Measurements from ENCODE around the gene PSKH1.

PSKH1 gene

GRCh38 chr16:67943256-67943618 is 50.2 kb downstream of the PSKH1 start:
- Histone ChIP-seq H3K27me3 (ENCODE audit: control insufficient read depth, insufficient read depth, low read length) (no peaks in the 10 kb centered on the region), H2AFZ (no peak overlapping the region), H3K79me2 (no peaks in the 10 kb centered on the region), H3K9me3 (ENCODE audit: control insufficient read depth, low read length) (no peaks in the 10 kb centered on the region), H3K4me3 (ENCODE audit: low read depth, low read length) (no peak overlapping the region), H3K4me2 (ENCODE audit: low read length) (no peak overlapping the region), H3K9ac (no peak overlapping the region), H3K4me1 (no peaks in the 10 kb centered on the region), H3K27ac (no peak overlapping the region), H3K36me3 (ENCODE audit: control insufficient read depth, insufficient read depth, low read length) (no peaks in the 10 kb centered on the region)
- no peak for TF ChIP-seq CTCF (IDR thresholded peaks at IDR 0.05)

DNA sequence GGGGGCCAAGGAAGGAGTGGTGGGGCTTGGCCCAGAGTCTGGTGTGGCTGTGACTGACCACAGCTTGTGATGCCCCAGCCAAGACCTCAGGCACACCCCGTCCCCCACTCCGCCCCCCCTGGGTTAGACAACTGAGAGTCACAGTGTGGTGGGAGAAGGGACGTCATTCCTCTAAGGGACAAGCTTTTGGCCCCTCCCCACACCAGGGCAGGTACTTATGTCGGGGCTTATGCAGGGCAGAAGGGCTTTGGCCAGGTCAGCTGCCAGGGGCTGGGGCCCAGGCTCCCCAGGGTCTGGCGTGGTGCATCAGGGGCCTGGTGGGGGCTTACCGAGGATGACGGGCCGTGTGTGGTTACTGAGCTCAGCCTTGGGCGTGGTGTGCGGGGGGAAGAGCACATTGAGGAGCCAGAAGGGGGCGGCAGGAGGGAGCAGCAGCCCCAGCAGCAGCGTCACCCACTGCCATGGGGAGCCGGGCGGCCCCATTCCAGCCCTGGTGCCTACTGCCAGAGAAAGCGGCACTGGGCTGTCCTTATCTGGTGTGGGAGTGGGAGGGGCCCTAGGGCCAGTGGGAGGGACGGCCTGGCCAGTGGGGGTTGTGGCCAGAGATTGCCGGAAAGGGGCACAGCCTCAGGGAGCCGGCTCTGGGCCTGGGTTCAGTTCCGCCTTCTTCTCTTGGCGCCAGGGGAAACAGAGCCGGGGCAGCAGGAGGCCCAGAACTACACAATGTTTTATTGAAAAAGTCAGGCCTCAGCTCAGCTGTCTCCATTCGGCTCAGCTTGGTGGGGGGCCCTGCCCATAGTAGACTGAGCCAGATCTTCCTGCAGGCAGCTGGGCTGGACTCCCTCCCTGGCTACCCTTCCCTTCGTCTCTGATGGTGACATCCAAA is 50.8 kb downstream of the PSKH1 start, which contains the start of gene LCAT:
TSS of gene LCAT (minus strand) at position 502 of the 886 bp plus-strand sequence. CDS start at position 483, 19 bp downstream.
- H3K27me3 ChIP-seq (ENCODE audit: control insufficient read depth, insufficient read depth, low read length), result no peaks in the 10 kb centered on the region
- no peaks in the 10 kb centered on the region for H3K36me3 ChIP-seq (ENCODE audit: control insufficient read depth, insufficient read depth, low read length)
- TF ChIP-seq CTCF (IDR thresholded peaks at IDR 0.05), result no peak
- no peak within 1 kb of the TSS for H3K9ac ChIP-seq
- H3K27ac ChIP-seq, result no peak within 1 kb of the TSS
- no peak within 1 kb of the TSS for H2AFZ ChIP-seq
- H3K79me2 ChIP-seq, result no peaks in the 10 kb centered on the region
- H3K9me3 ChIP-seq (ENCODE audit: control insufficient read depth, low read length), result no peaks in the 10 kb centered on the region
- H3K4me3 ChIP-seq (ENCODE audit: low read depth, low read length), result no peak within 1 kb of the TSS
- H3K4me1 ChIP-seq, result no peaks in the 10 kb centered on the region
- H3K4me2 ChIP-seq (ENCODE audit: low read length), result no peak within 1 kb of the TSS

DNA sequence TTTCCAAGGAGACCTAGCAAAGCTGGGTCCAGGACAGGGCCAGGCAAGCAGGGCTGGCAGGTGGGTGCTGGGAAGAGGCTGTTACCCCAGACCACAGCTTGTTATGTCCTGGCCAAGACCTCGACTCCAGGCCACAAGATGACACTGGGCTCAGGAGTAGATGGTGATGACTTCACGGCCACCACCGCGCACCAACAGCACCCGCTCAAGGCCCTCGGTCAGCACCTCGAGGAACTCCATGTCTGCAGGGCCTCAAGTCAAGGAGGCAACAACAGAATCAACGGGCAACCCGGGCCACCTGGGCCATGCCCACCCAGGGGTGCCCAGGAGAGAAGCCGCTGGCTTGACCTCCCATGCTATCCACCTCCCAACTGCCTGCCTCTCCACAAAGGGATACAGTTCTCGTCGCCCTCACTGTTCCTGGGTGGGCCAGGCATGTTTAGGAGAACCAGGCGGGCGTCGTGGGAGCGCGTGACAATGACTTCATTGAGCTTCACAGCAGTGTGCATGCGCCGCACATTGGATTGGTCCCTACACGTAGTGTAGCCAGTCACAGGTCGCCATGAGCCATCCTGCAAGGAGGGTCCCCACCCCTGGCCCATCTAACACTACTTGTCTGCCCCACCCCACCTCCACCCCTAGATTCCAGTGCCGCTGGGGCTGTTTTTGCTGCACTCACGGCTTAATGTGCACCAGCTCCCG is 51.8 kb downstream of the PSKH1 start:
- Histone ChIP-seq H3K79me2 (no peaks in the 10 kb centered on the region), H3K4me3 (ENCODE audit: low read depth, low read length) (no peak overlapping the region), H3K4me1 (no peaks in the 10 kb centered on the region), H2AFZ (no peak overlapping the region), H3K4me2 (ENCODE audit: low read length) (no peak overlapping the region), H3K9me3 (ENCODE audit: control insufficient read depth, low read length) (no peaks in the 10 kb centered on the region), H3K27ac (no peak overlapping the region), H3K27me3 (ENCODE audit: control insufficient read depth, insufficient read depth, low read length) (no peaks in the 10 kb centered on the region), H3K36me3 (ENCODE audit: control insufficient read depth, insufficient read depth, low read length) (no peaks in the 10 kb centered on the region), H3K9ac (no peak overlapping the region)
- TF ChIP-seq CTCF (IDR thresholded peaks at IDR 0.05), result no peak

DNA sequence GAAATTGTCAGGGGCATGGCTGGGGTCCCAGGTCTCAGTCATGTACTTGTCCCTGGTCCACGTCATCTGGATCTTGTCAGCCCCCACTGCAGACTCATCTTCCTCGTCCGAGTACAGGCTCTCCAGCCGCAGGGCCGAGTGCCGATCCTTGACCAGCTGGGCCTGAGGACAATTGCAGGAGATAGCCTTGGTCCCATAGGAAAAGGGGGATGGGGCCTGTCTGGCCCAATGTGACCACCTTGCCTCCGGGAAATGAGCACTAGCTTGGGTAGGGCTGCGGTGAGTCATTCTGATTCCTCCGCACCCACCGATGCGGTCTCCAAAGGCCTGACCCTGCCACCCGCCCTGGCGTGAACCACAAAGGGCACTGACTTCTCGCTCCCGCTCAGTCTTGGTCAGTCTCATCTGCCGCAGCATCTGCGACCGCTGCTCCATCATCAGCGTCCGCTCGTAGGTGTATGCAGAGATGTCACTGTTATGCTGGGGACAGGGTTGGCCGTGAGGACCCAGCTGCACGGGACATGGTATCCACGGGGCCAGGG is 52.4 kb downstream of the PSKH1 start:
- H3K36me3 ChIP-seq (ENCODE audit: control insufficient read depth, insufficient read depth, low read length), result no peaks in the 10 kb centered on the region
- H3K9me3 ChIP-seq (ENCODE audit: control insufficient read depth, low read length), result no peaks in the 10 kb centered on the region
- no peak overlapping the region for H3K4me3 ChIP-seq (ENCODE audit: low read depth, low read length)
- TF ChIP-seq CTCF (IDR thresholded peaks at IDR 0.05), result no peak
- no peaks in the 10 kb centered on the region for H3K27me3 ChIP-seq (ENCODE audit: control insufficient read depth, insufficient read depth, low read length)
- H3K4me1 ChIP-seq, result no peaks in the 10 kb centered on the region
- H3K27ac ChIP-seq, result no peak overlapping the region
- H3K9ac ChIP-seq, result no peak overlapping the region
- H3K4me2 ChIP-seq (ENCODE audit: low read length), result no peak overlapping the region
- H3K79me2 ChIP-seq, result peaks cover 2% of the 10 kb centered on the region
- no peak overlapping the region for H2AFZ ChIP-seq
